Neutrophil (primary cell): ENCODE measurements around the gene DBH.

Experiments
- H3K27ac ChIP-seq: fragments of 200-600 bp; sonication (generic); 2 replicates; pipeline ENCODE4 v1.5.1; 2016; ENCODE audit warnings: mild to moderate bottlenecking, moderate library complexity
- H3K27me3 ChIP-seq: fragments of 200-600 bp; sonication (generic); 2 replicates; pipeline ENCODE4 v1.6.0; 2016; ENCODE audit warnings: mild to moderate bottlenecking
- H3K36me3 ChIP-seq: fragments of 200-600 bp; sonication (generic); 2 replicates; pipeline ENCODE4 v1.5.1; 2017
- H3K4me1 ChIP-seq, 2 experiments: fragments of 200-600 bp in 1 of 2; sonication (generic) in 1 of 2; 1 replicate in 1 of 2; 2 replicates in 1 of 2; pipeline versions ENCODE4 v1.5.1 to v1.6.1; 2013 to 2016; ENCODE audit warnings: low read depth in 1 of 2, low read length in 1 of 2, mild to moderate bottlenecking in 1 of 2, moderate library complexity in 1 of 2; ENCODE audit not compliant: control insufficient read depth in 1 of 2, insufficient read depth in 1 of 2
- H3K4me3 ChIP-seq, 2 experiments: fragments of 200-600 bp in 1 of 2; sonication (generic) in 1 of 2; 1 replicate in 1 of 2; 2 replicates in 1 of 2; pipeline ENCODE4 v1.5.1; 2013 to 2016; ENCODE audit warnings: low read depth in 1 of 2, low read length in 1 of 2, mild to moderate bottlenecking in 1 of 2, moderate library complexity in 1 of 2
- H3K9me3 ChIP-seq: fragments of 200-600 bp; sonication (generic); 2 replicates; pipeline ENCODE4 v1.5.1; 2016
- CTCF ChIP-seq: fragments of 200-600 bp; sonication (generic); IDR thresholded peaks from 2 replicates; pipeline ENCODE4 v1.5.1; 2016; ENCODE audit warnings: antibody characterized with exemption

DBH gene

GRCh38 chr9:133704711-133705181 is 68.6 kb downstream of the DBH start:
- Histone ChIP-seq H3K4me1 (no peaks in the 10 kb centered on the region), H3K9me3 (no peaks in the 10 kb centered on the region), H3K4me3 (no peak overlapping the region), H3K27ac (no peak overlapping the region), H3K36me3 (no peaks in the 10 kb centered on the region), H3K27me3 (peaks cover 45% of the 10 kb centered on the region)
- TF ChIP-seq CTCF, result no peak

GRCh38 chr9:133705576-133705975 is 69.4 kb downstream of the DBH start:
- Histone ChIP-seq H3K4me1 (no peaks in the 10 kb centered on the region), H3K27me3 (peaks cover 37% of the 10 kb centered on the region)

GRCh38 chr9:133706307-133707050 is 70.3 kb downstream of the DBH start:
- no peak for TF ChIP-seq CTCF
- H3K27ac ChIP-seq, result no peak overlapping the region
- H3K9me3 ChIP-seq, result no peaks in the 10 kb centered on the region
- H3K36me3 ChIP-seq, result no peaks in the 10 kb centered on the region
- H3K4me3 ChIP-seq, result no peak overlapping the region
- H3K27me3 ChIP-seq, result peaks cover 28% of the 10 kb centered on the region
- no peaks in the 10 kb centered on the region for H3K4me1 ChIP-seq

More at GRCh38 chr9:133705576-133705975, 69.4 kb downstream of the DBH start:
- no peak overlapping the region for H3K27ac ChIP-seq
- H3K9me3 ChIP-seq, result no peaks in the 10 kb centered on the region
- no peak overlapping the region for H3K4me3 ChIP-seq
- no peaks in the 10 kb centered on the region for H3K36me3 ChIP-seq
- no peak for TF ChIP-seq CTCF

GRCh38 chr9:133707065-133707762 is 71.1 kb downstream of the DBH start:
- Histone ChIP-seq H3K4me3 (no peak overlapping the region), H3K27ac (no peak overlapping the region)
- TF ChIP-seq CTCF, result no peak

GRCh38 chr9:133707763-133708245 is 71.6 kb downstream of the DBH start:
- Histone ChIP-seq H3K4me1 (no peaks in the 10 kb centered on the region), H3K4me3 (no peak overlapping the region), H3K36me3 (no peaks in the 10 kb centered on the region), H3K9me3 (no peaks in the 10 kb centered on the region), H3K27me3 (peaks cover 14% of the 10 kb centered on the region), H3K27ac (no peak overlapping the region)
- no peak for TF ChIP-seq CTCF

More at GRCh38 chr9:133707065-133707762, 71.1 kb downstream of the DBH start:
- Histone ChIP-seq H3K4me1 (no peaks in the 10 kb centered on the region), H3K27me3 (peaks cover 20% of the 10 kb centered on the region), H3K9me3 (no peaks in the 10 kb centered on the region), H3K36me3 (no peaks in the 10 kb centered on the region)
